HCT116 (cell line): ENCODE measurements around the gene HERC2. TPM values are rescaled to one million over a fixed set of nuclear protein-coding genes. Genes with fewer than 3 reads are reported as not detected.

Source experiments
- ATAC-seq: fragments of 200-7000 bp; cut with Tn5 transposase; 2 replicates; pipeline ENCODE4 v1.9.1; 2020; ENCODE audit warnings: mild to moderate bottlenecking, moderate library complexity
- BruUV-seq: library from RNA; stranded (reverse); fragments of 400-500 nt; replicated peaks from 2 replicates; lab custom pipeline; 2021; lab: Mats Ljungman, UMichigan
- CTCF ChIA-PET: fragments of 300-600 bp; sonication (Branson Sonifier 250); formaldehyde crosslinking; loops from one replicate; lab custom pipeline; 2021; ENCODE audit warnings: antibody characterized with exemption; lab: Charles Lee
- POLR2A ChIA-PET: fragments of 300-600, 350-600 bp; sonication (Branson Sonifier 250); formaldehyde crosslinking; loops from one replicate; lab custom pipeline; 2021; ENCODE audit warnings: antibody characterized with exemption; lab: Charles Lee
- RAD21 ChIA-PET, 2 experiments: fragments of 300-600 bp; sonication (Branson Sonifier 250); formaldehyde crosslinking; loops; one replicate each; lab custom pipeline; 2023; ENCODE audit warnings: low total read pairs in 2 of 2; ENCODE audit not compliant: uncharacterized antibody in 2 of 2, unreplicated experiment in 2 of 2, low non-redundant PET in 1 of 2; lab: Charles Lee
- DNase-seq: peaks from one replicate; pipeline ENCODE4 v3.0.0-alpha.2; 2010; ENCODE audit warnings: low read depth, low spot score
- H2AFZ ChIP-seq: fragments of 200-600 bp; shearing (Covaris generic), sonication (generic); 2 replicates; pipeline ENCODE4 v1.6.1; 2017; ENCODE audit warnings: low read depth, mixed run types, mixed read lengths, antibody characterized with exemption, low read length; ENCODE audit not compliant: poor library complexity, severe bottlenecking
- H3K27ac ChIP-seq: 2 replicates; pipeline ENCODE4 v1.5.1; 2012; ENCODE audit warnings: low read depth, low read length
- H3K27me3 ChIP-seq: fragments of 200-600 bp; sonication (generic); 2 replicates; pipeline ENCODE4 v1.6.1; 2016; ENCODE audit warnings: mixed run types, low read length, mixed read lengths; ENCODE audit not compliant: insufficient read depth
- H3K36me3 ChIP-seq, 2 experiments: fragments of 200-500 bp in 1 of 2; fragments of 200-600 bp in 1 of 2; sonication (Bioruptor generic) in 1 of 2; sonication (generic) in 1 of 2; 2 replicates each; pipeline versions ENCODE4 v1.5.1 to v1.6.1; 2014 to 2016; ENCODE audit warnings: low read length in 2 of 2, inconsistent platforms in 1 of 2, mixed read lengths in 1 of 2, mixed run types in 1 of 2; ENCODE audit not compliant: insufficient read depth in 2 of 2, control insufficient read depth in 1 of 2
- H3K4me1 ChIP-seq, 2 experiments: fragments of 200-600 bp in 1 of 2; sonication (generic) in 1 of 2; 2 replicates each; pipeline versions ENCODE4 v1.5.1 to v1.6.1; 2012 to 2017; ENCODE audit warnings: low read length in 2 of 2, inconsistent platforms in 1 of 2, mild to moderate bottlenecking in 1 of 2, mixed read lengths in 1 of 2, mixed run types in 1 of 2, moderate library complexity in 1 of 2; ENCODE audit not compliant: insufficient read depth in 2 of 2, control insufficient read depth in 1 of 2
- H3K4me2 ChIP-seq: fragments of 200-600 bp; sonication (generic); 2 replicates; pipeline ENCODE4 v1.6.1; 2017; ENCODE audit warnings: mixed run types, low read length, mixed read lengths
- H3K4me3 ChIP-seq, 2 experiments: fragments of 200-600 bp in 1 of 2; sonication (generic) in 1 of 2; replicated peaks in 1 of 2; 2 replicates each; pipeline ENCODE4 v1.5.1; 2011 to 2016; ENCODE audit warnings: low read length in 2 of 2, control low read depth in 1 of 2, low read depth in 1 of 2, mild to moderate bottlenecking in 1 of 2, mixed read lengths in 1 of 2, mixed run types in 1 of 2
- H3K79me2 ChIP-seq: fragments of 200-600 bp; sonication (generic); 2 replicates; pipeline ENCODE4 v1.6.1; 2017; ENCODE audit warnings: mild to moderate bottlenecking, mixed run types, low read length, moderate library complexity, mixed read lengths; ENCODE audit not compliant: insufficient read depth
- H3K9ac ChIP-seq: fragments of 200-600 bp; sonication (generic); 2 replicates; pipeline ENCODE4 v1.6.1; 2016; ENCODE audit warnings: low read length, mixed read lengths
- H3K9me2 ChIP-seq: fragments of 200-600 bp; sonication (generic), shearing (Covaris generic); 2 replicates; pipeline ENCODE4 v1.6.1; 2017; ENCODE audit warnings: mixed run types, mild to moderate bottlenecking, moderate library complexity; ENCODE audit not compliant: insufficient read depth
- H3K9me3 ChIP-seq, 2 experiments: fragments of 200-500 bp in 1 of 2; fragments of 200-600 bp in 1 of 2; sonication (Bioruptor generic) in 1 of 2; sonication (generic) in 1 of 2; 2 replicates each; pipeline ENCODE4 v1.6.1; 2014 to 2017; ENCODE audit warnings: low read length in 2 of 2, mixed read lengths in 2 of 2, inconsistent platforms in 1 of 2, low read depth in 1 of 2, mild to moderate bottlenecking in 1 of 2, mixed run types in 1 of 2, moderate library complexity in 1 of 2; ENCODE audit not compliant: control insufficient read depth in 1 of 2, insufficient read depth in 1 of 2
- H4K20me1 ChIP-seq: fragments of 200-600 bp; sonication (generic), shearing (Covaris generic); 2 replicates; pipeline ENCODE4 v1.6.1; 2017; ENCODE audit warnings: mixed run types, mild to moderate bottlenecking, moderate library complexity; ENCODE audit not compliant: insufficient read depth
- CBX3 ChIP-seq: IDR thresholded peaks from 2 replicates; pipeline ENCODE4 v1.6.1; 2012; ENCODE audit warnings: low read depth
- CEBPB ChIP-seq: IDR thresholded peaks from 2 replicates; pipeline ENCODE4 v1.6.1; 2012; ENCODE audit warnings: low read depth
- CTCF ChIP-seq, 3 experiments: fragments of 200-600 bp in 1 of 3; sonication (generic) in 1 of 3; IDR thresholded peaks in 2 of 3; conservative IDR thresholded peaks in 1 of 3; 2 replicates each; pipeline ENCODE4 v1.5.1; 2012 to 2017; ENCODE audit warnings: low read depth in 2 of 3, low read length in 2 of 3, antibody characterized with exemption in 1 of 3, borderline replicate concordance in 1 of 3, control low read depth in 1 of 3, mild to moderate bottlenecking in 1 of 3, mixed read lengths in 1 of 3, mixed run types in 1 of 3, moderate library complexity in 1 of 3; ENCODE audit not compliant: insufficient read depth in 1 of 3
- EGR1 ChIP-seq: IDR thresholded peaks from 2 replicates; pipeline ENCODE4 v1.6.1; 2012; ENCODE audit warnings: low read depth
- ELF1 ChIP-seq: IDR thresholded peaks from 2 replicates; pipeline ENCODE4 v1.6.1; 2012; ENCODE audit warnings: low read depth, borderline replicate concordance
- EZH2phosphoT487 ChIP-seq: fragments of 200-600 bp; IDR thresholded peaks from 2 replicates; pipeline ENCODE4 v1.6.1; 2018; ENCODE audit warnings: antibody characterized with exemption, borderline replicate concordance
- POLR2A ChIP-seq: IDR thresholded peaks from 2 replicates; pipeline ENCODE4 v1.7.0; 2011; ENCODE audit warnings: borderline replicate concordance; ENCODE audit not compliant: insufficient read depth, insufficient read length; ENCODE audit errors: extremely low read depth
- SP1 ChIP-seq: IDR thresholded peaks from 2 replicates; pipeline ENCODE4 v1.6.1; 2012; ENCODE audit warnings: low read depth
- SRF ChIP-seq: IDR thresholded peaks from 2 replicates; pipeline ENCODE4 v1.6.1; 2012; ENCODE audit warnings: low read depth
- TCF7L2 ChIP-seq: IDR thresholded peaks from 2 replicates; pipeline ENCODE4 v1.7.0; 2011; ENCODE audit warnings: borderline replicate concordance, inconsistent platforms; ENCODE audit not compliant: insufficient read depth, insufficient read length; ENCODE audit errors: extremely low read depth
- YY1 ChIP-seq: IDR thresholded peaks from 2 replicates; pipeline ENCODE4 v1.6.1; 2011; ENCODE audit warnings: low read length, low read depth, moderate library complexity, mild to moderate bottlenecking; ENCODE audit not compliant: insufficient replicate concordance; ENCODE audit errors: extremely low read depth
- ZBTB33 ChIP-seq: IDR thresholded peaks from 2 replicates; pipeline ENCODE4 v1.6.1; 2011; ENCODE audit warnings: mild to moderate bottlenecking, low read length, moderate library complexity; ENCODE audit not compliant: insufficient replicate concordance; ENCODE audit errors: extremely low read depth
- ZNF274 ChIP-seq: fragments of 200-500 bp; sonication (Bioruptor generic); IDR thresholded peaks from 2 replicates; pipeline ENCODE4 v1.6.1; 2014; ENCODE audit warnings: mild to moderate bottlenecking, low read depth, low read length, inconsistent platforms
- intact Hi-C: fragments of 100-400 bp; cut with micrococcal nuclease; formaldehyde crosslinking; loops from 2 replicates; pipeline ENCODE4 v1.10.0; 2022
- total RNA-seq: library from RNA; stranded (reverse); gene quantifications from one replicate; pipeline ENCODE4 v1.2.1, GENCODE V29; 2021; ENCODE audit not compliant: unreplicated experiment

The HERC2 gene
- total RNA-seq, 1 experiment from 2014 or later: 55.5 TPM

GRCh38 chr15:28094732-28095521, 227.1 kb downstream of the HERC2 start:
- DNase-seq: no peak
- peaks cover 3 to 9% of the 10 kb centered on the region in 2 experiments; a peak in 3 of 4 replicates for H3K4me1 ChIP-seq
- TF ChIP-seq CBX3 (no peak), SP1 (no peak)
- BruUV-seq: no TSS peak
- no peak overlapping the region for H3K9ac ChIP-seq
- H4K20me1 ChIP-seq: no peaks in the 10 kb centered on the region
- intact Hi-C loops: no loop called here
- RAD21 ChIA-PET: no interaction called here
- no peak overlapping the region for H3K4me2 ChIP-seq
- POLR2A ChIA-PET: no interaction called here
- H3K79me2 ChIP-seq: no peaks in the 10 kb centered on the region
- CTCF ChIA-PET: no interaction called here
- H3K4me3 ChIP-seq: no peak overlapping the region
- H2AFZ ChIP-seq: no peak overlapping the region
- no peak overlapping the region for H3K27ac ChIP-seq
- H3K9me3 ChIP-seq: no peaks in the 10 kb centered on the region; a peak in 1 of 4 replicates
- ATAC-seq: no peak
- H3K9me2 ChIP-seq: no peaks in the 10 kb centered on the region
- no peaks in the 10 kb centered on the region for H3K27me3 ChIP-seq
- H3K36me3 ChIP-seq: no peaks in the 10 kb centered on the region

GRCh38 chr15:28093752-28094535, 228.0 kb downstream of the HERC2 start:
- H3K4me1 ChIP-seq: peaks cover 3 to 9% of the 10 kb centered on the region in 2 experiments; a peak in 3 of 4 replicates
- no peaks in the 10 kb centered on the region for H3K36me3 ChIP-seq
- no peak overlapping the region for H3K27ac ChIP-seq
- CTCF ChIA-PET: interaction anchor here (1.8 kb wide), 1 partner anchor 32 kb away, joined by 4 read pairs; no protein-coding TSS in a partner anchor
- BruUV-seq: no TSS peak
- DNase-seq (no peak), ATAC-seq (no peak)
- no peaks in the 10 kb centered on the region; a peak in 1 of 4 replicates for H3K9me3 ChIP-seq
- no peak overlapping the region for H3K4me2 ChIP-seq
- no peak overlapping the region for H2AFZ ChIP-seq
- no peak overlapping the region for H3K4me3 ChIP-seq
- H4K20me1 ChIP-seq: no peaks in the 10 kb centered on the region
- intact Hi-C loops: no loop called here
- no peaks in the 10 kb centered on the region for H3K9me2 ChIP-seq
- no peaks in the 10 kb centered on the region for H3K27me3 ChIP-seq
- H3K9ac ChIP-seq: no peak overlapping the region
- H3K79me2 ChIP-seq: no peaks in the 10 kb centered on the region
- RAD21 ChIA-PET: no interaction called here
- POLR2A ChIA-PET: no interaction called here
- no peak for TF ChIP-seq EZH2phosphoT487
- no peak for TF ChIP-seq ZNF274
- TF ChIP-seq ELF1: no peak
- no peak for TF ChIP-seq EGR1
- no peak for TF ChIP-seq CEBPB
- no peak for TF ChIP-seq ZBTB33
- no peak for TF ChIP-seq CTCF (IDR thresholded peaks at IDR 0.05 in 2 of 3, conservative IDR thresholded peaks at IDR 0.05 in 1 of 3; ENCODE audit: borderline replicate concordance in 1 of 3, insufficient read depth in 1 of 3, low read depth in 2 of 3, low read length in 2 of 3)
- TF ChIP-seq TCF7L2: no peak
- TF ChIP-seq SRF: no peak
- TF ChIP-seq CBX3: no peak
- TF ChIP-seq YY1: no peak
- TF ChIP-seq POLR2A: no peak
